HepG2 (cell line): ENCODE results near the gene CD248. TPM values are rescaled to one million over a fixed set of nuclear protein-coding genes. Genes with fewer than 3 reads are reported as not detected.

Source experiments
- DR1 ChIP-seq: sonication (generic); formaldehyde crosslinking; IDR thresholded peaks from 2 replicates; pipeline ENCODE4 v1.8.0; 2021; ENCODE audit warnings: mild to moderate bottlenecking, missing genetic modification reagents, inconsistent platforms
- GATAD1 ChIP-seq: IDR thresholded peaks from 2 replicates; pipeline ENCODE4 v1.6.1; 2016; ENCODE audit warnings: missing genetic modification reagents, missing compliant biosample characterization
- SKIL ChIP-seq: sonication (generic); formaldehyde crosslinking; IDR thresholded peaks from 2 replicates; pipeline ENCODE4 v1.8.0; 2022; ENCODE audit warnings: missing genetic modification reagents, mild to moderate bottlenecking, moderate library complexity, borderline replicate concordance
- ZBTB37 ChIP-seq: sonication (generic); formaldehyde crosslinking; IDR thresholded peaks from 2 replicates; pipeline ENCODE4 v1.4.0; 2020; ENCODE audit warnings: mild to moderate bottlenecking, missing genetic modification reagents
- ZFP37 ChIP-seq: sonication (generic); formaldehyde crosslinking; IDR thresholded peaks from 2 replicates; pipeline ENCODE4 v1.4.0; 2020; ENCODE audit warnings: missing genetic modification reagents, borderline replicate concordance
- ZGPAT ChIP-seq: IDR thresholded peaks from 2 replicates; pipeline ENCODE4 v1.6.1; 2016; ENCODE audit warnings: mild to moderate bottlenecking
- ZNF556 ChIP-seq: sonication (generic); formaldehyde crosslinking; IDR thresholded peaks from 2 replicates; pipeline ENCODE4 v1.4.0; 2020; ENCODE audit warnings: mild to moderate bottlenecking, missing genetic modification reagents, borderline replicate concordance
- ZNF703 ChIP-seq: sonication (generic); formaldehyde crosslinking; IDR thresholded peaks from 2 replicates; pipeline ENCODE4 v1.5.1; 2020; ENCODE audit warnings: missing genetic modification reagents, mild to moderate bottlenecking, moderate library complexity, borderline replicate concordance
- polyA plus RNA-seq, 8 experiments: library from polyadenylated mRNA; depleted of rRNA in 3 of 8; stranded (reverse) in 7 of 8; unstranded in 1 of 8; fragments of >200 nt; fragmentation: Illumina TruSeq in 4 of 8; extraction: Trizol in 4 of 8; gene quantifications; 2 replicates each; pipeline versions ENCODE4 v1.2.1 to v1.2.3, GENCODE V29; 2011 to 2016; ENCODE audit warnings: low read depth in 4 of 8, missing spikeins in 1 of 8, mixed read lengths in 1 of 8; ENCODE audit not compliant: insufficient read depth in 1 of 8
- total RNA-seq, 5 experiments: library from RNA; depleted of rRNA; stranded (reverse); fragments of >200 nt; fragmentation: Illumina TruSeq; extraction: Trizol; gene quantifications; 2 replicates each; pipeline ENCODE4 v1.2.3, GENCODE V29; 2016; ENCODE audit warnings: low read depth in 1 of 5
- TF ChIP-seq, protein P1 (sequence below): sonication (generic); formaldehyde crosslinking; IDR thresholded peaks from 2 replicates; pipeline ENCODE4 v1.9.0; 2021; ENCODE audit warnings: mild to moderate bottlenecking, missing genetic modification reagents
- TF ChIP-seq, protein P2 (sequence below): sonication (generic); formaldehyde crosslinking; IDR thresholded peaks from 2 replicates; pipeline ENCODE4 v1.8.0; 2022; ENCODE audit warnings: missing genetic modification reagents, mild to moderate bottlenecking, inconsistent platforms, borderline replicate concordance
- TF ChIP-seq, protein P3 (sequence below): sonication (generic); formaldehyde crosslinking; IDR thresholded peaks from 2 replicates; pipeline ENCODE4 v1.8.1; 2023; ENCODE audit warnings: mild to moderate bottlenecking, missing genetic modification reagents

Gene CD248
- total and polyA plus RNA-seq, 2 of the 13 experiments (the other 11 are each of a cell fraction or from before 2014, with no cell fraction given) = 0.25 to 0.35 TPM

- 0 out of 2 replicates have a peak, but pooled peaks have one; percentile 9 for TF ChIP-seq ZNF556
- 0 out of 2 replicates have a peak, but pooled peaks have one; percentile 24 for TF ChIP-seq DR1 (CRISPR knock-in tag)
- TF ChIP-seq SKIL (CRISPR knock-in tag) = no peak
- TF ChIP-seq, protein P1, sequence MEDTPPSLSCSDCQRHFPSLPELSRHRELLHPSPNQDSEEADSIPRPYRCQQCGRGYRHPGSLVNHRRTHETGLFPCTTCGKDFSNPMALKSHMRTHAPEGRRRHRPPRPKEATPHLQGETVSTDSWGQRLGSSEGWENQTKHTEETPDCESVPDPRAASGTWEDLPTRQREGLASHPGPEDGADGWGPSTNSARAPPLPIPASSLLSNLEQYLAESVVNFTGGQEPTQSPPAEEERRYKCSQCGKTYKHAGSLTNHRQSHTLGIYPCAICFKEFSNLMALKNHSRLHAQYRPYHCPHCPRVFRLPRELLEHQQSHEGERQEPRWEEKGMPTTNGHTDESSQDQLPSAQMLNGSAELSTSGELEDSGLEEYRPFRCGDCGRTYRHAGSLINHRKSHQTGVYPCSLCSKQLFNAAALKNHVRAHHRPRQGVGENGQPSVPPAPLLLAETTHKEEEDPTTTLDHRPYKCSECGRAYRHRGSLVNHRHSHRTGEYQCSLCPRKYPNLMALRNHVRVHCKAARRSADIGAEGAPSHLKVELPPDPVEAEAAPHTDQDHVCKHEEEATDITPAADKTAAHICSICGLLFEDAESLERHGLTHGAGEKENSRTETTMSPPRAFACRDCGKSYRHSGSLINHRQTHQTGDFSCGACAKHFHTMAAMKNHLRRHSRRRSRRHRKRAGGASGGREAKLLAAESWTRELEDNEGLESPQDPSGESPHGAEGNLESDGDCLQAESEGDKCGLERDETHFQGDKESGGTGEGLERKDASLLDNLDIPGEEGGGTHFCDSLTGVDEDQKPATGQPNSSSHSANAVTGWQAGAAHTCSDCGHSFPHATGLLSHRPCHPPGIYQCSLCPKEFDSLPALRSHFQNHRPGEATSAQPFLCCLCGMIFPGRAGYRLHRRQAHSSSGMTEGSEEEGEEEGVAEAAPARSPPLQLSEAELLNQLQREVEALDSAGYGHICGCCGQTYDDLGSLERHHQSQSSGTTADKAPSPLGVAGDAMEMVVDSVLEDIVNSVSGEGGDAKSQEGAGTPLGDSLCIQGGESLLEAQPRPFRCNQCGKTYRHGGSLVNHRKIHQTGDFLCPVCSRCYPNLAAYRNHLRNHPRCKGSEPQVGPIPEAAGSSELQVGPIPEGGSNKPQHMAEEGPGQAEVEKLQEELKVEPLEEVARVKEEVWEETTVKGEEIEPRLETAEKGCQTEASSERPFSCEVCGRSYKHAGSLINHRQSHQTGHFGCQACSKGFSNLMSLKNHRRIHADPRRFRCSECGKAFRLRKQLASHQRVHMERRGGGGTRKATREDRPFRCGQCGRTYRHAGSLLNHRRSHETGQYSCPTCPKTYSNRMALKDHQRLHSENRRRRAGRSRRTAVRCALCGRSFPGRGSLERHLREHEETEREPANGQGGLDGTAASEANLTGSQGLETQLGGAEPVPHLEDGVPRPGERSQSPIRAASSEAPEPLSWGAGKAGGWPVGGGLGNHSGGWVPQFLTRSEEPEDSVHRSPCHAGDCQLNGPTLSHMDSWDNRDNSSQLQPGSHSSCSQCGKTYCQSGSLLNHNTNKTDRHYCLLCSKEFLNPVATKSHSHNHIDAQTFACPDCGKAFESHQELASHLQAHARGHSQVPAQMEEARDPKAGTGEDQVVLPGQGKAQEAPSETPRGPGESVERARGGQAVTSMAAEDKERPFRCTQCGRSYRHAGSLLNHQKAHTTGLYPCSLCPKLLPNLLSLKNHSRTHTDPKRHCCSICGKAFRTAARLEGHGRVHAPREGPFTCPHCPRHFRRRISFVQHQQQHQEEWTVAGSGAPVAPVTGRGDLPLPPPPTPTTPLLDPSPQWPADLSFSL = no peak
- peak; percentile 11; the same call in 1 of the 2 replicates for TF ChIP-seq GATAD1
- TF ChIP-seq, protein P2, sequence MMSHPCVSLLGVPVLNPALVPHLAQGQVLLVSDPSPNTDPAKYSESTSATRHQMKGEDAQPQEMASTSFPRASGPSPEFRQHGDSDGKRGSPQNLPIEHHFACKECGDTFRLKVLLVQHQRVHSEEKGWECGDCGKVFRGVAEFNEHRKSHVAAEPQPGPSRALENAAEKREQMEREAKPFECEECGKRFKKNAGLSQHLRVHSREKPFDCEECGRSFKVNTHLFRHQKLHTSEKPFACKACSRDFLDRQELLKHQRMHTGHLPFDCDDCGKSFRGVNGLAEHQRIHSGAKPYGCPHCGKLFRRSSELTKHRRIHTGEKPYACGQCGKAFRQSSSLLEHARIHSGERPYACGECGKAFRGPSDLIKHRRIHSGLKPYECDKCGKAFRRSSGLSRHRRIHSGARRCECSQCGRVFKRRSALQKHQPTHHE (CRISPR knock-in tag) = no peak
- TF ChIP-seq ZNF703 (CRISPR knock-in tag) = no peak
- peak; percentile 2; the same call in 1 of the 2 replicates for TF ChIP-seq ZGPAT (CRISPR knock-in tag)
- no peak for TF ChIP-seq ZBTB37 (CRISPR knock-in tag)
- TF ChIP-seq, protein P3, sequence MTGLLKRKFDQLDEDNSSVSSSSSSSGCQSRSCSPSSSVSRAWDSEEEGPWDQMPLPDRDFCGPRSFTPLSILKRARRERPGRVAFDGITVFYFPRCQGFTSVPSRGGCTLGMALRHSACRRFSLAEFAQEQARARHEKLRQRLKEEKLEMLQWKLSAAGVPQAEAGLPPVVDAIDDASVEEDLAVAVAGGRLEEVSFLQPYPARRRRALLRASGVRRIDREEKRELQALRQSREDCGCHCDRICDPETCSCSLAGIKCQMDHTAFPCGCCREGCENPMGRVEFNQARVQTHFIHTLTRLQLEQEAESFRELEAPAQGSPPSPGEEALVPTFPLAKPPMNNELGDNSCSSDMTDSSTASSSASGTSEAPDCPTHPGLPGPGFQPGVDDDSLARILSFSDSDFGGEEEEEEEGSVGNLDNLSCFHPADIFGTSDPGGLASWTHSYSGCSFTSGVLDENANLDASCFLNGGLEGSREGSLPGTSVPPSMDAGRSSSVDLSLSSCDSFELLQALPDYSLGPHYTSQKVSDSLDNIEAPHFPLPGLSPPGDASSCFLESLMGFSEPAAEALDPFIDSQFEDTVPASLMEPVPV (CRISPR knock-in tag) = peak; percentile 41; the same call in 1 of the 2 replicates
- TF ChIP-seq ZFP37 = 0 out of 2 replicates have a peak, but pooled peaks have one; percentile 18
Measured at GRCh38 chr11:66267379-66268243, 49.2 kb downstream of the CD248 start (continued).
